NCI-H2081 treated with DMSO at 0.1 percent for 48 hours (cell line): ENCODE results near the gene HPD.

Experiments
- DNase-seq: peaks from one replicate; lab custom pipeline; 2025; lab: John Stamatoyannopoulos, UW

HPD gene

DNA sequence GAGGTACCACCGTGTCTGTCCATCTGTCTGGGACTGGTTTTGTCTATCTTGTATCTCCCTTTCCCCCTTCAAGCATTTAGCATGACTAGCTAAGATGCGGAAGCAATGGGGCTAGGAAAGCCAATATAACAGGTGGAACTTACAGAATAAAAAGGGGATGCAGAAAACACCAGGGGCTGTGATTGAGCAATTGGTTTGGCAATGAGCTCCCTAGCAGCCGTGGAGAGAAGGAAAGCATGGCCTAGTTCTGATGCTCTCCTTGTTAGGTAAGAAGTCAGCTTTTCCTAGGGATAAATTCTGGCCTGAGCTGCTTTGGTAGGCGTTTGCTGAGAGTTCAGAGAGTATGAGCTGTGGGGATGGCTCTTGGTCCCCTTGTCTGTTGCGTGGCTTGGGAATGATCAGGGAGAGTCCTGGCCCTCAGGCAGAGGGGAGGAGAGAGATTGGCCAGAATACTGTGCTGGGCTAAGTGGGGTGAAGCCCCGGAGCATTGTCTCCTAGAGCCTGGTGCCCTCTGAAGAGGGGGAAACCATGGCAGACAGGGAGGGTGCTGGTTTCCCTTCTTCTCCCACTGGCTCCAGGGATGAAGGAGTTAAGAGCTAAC lies 47.7 kb downstream of the HPD start:
- DNase-seq, result no peak

DNA sequence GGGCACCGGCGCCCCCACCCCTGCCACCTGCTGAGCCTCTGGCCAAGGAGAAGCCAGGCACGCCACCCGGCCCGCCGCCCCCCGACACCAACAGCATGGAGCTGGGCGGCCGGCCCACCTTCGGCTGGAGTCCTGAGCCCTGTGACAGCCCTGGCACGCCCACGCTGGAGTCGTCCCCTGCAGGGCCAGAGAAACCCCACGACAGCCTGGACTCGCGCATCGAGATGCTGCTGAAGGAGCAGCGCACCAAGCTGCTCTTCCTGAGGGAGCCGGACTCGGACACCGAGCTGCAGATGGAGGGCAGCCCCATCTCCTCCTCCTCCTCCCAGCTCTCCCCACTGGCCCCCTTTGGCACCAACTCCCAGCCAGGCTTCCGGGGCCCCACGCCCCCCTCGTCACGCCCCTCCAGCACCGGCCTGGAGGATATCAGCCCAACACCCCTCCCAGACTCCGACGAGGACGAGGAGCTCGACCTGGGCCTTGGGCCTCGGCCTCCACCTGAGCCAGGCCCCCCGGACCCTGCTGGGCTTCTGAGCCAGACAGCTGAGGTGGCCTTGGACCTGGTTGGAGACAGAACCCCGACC lies 48.3 kb downstream of the HPD start:
- no peak for DNase-seq

DNA sequence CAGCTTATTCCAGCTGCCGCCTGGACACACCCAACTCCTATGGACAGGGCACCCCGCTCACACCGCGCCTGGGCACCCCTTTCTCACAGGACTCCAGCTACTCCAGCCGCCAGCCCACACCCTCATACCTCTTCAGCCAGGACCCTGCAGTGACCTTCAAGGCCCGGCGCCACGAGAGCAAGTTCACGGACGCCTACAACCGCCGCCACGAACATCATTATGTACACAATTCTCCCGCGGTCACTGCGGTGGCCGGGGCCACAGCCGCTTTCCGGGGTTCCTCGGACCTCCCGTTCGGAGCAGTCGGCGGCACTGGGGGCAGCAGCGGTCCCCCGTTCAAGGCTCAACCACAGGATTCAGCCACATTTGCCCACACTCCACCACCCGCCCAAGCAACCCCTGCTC lies 48.9 kb downstream of the HPD start:
- DNase-seq, result no peak

DNA sequence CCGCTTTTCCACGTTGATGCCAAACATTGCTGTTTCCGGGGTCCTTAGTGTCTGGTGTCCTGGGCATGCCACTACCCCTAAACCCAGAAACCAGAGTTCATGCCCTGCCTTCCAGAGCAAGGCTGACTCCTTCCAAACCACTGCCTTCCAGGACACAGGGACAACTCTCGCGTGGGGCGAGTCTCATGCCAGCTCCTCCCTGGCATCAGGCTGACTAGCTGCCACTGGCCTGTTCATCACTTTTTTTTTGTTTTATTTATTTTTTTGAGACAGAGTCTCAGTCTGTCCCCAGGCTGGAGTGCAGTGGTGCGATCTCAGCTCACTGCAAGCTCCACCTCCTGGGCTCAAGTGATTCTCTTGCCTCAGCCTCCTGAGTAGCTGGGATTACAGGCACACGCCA lies 50.0 kb downstream of the HPD start:
- no peak for DNase-seq

DNA sequence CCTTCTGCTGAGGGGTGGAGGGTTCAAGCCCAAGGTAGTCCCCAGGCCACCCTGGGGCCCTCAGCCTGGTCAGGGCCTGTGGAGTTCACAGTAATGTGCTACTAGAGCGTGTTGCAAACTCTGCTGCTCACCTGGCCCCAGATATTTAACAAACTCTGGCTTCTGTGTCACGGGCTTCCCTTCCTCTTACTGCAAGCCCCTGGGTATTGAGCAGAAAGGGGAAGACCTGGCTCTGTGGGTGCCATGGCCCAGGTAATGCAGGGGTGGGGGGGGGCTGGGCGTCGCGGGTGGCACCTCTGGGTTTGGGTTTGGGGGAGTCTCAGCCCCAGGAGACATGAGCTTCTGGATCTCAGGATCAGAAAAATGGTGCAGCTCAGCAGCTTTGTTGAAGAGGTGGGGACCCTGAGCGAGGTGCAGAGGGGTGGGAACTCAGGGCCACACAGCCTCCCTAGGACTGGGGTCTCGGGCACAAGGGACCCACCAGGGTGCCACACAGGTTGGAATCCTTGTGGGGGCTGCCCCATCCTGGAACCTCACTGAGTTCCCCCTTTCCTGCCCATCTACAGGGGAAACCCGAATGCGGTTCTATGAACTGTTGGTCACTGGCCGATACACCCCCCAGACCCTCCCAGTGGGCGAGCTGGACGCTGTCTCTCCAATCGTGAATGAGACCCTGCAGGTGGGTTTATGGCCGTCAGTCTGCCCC lies 50.9 kb downstream of the HPD start:
- DNase-seq, result no peak

DNA sequence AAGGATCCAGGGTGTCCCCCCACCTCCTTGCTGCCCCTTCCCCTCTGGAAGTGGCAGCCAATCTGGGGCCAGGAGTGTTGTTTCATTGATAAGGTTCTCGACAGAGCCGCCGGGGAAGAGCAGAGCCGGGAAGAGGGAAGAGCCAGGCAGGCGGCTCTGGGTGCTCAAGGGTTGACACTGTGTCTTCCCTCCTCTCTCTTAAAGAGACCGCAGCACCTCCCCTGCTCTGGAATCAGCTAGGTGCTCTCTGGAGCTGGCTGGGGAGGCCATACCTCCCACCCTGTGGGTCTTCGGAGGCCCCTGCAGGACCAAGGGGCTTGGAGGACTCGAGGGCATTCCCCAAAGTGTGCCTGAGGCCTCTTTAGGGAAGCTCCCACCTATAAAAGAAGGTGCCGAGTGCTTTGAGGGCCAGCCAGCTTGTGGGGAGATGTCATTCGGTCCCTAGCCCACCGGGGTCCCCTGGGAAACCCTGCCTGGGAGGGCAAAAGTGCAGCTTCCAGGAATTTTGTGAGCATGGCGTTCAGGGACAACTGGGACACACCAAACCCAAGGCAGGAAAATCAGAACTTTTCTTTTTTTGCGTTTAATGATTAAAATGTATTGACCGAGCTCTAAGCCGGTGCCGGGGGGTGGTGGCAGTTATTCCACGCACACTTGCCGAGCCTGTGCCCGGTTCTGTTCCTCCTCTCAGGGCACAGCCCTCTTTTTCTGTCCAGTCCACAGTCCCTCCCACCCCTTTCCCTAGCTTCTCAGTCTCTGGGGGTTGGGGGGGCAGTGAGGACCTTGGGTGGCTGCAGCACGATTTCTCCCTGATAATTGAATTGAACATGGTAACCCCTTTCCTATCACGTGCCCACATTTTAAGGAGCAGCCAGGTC lies 51.9 kb downstream of the HPD start:
- no peak for DNase-seq

DNA sequence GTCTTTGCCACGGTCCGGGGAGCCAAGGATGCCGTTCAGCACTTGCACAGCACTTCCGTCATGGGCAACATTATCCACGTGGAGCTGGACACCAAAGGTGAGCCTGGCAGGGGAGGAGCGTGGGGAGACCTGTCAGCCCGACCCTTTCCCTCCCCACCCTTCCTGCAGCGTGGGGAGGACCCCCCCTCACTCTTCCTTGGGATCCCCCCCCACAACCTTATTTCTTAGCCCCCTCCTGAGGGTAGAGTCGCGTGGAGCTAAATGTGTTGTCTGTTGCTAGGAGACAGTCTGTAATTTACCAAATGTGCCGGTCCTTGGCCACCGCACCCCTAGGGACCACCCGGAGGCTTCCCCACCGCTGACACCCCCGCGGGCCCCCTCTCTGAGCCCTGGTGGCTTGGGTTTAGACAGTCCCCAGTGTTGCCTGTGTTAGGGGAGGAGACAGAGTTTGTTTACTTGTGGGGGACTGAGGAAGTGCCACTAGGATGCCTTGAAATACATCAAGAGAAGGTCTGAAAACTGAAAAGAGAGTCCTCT lies 52.6 kb downstream of the HPD start:
- DNase-seq, result no peak

DNA sequence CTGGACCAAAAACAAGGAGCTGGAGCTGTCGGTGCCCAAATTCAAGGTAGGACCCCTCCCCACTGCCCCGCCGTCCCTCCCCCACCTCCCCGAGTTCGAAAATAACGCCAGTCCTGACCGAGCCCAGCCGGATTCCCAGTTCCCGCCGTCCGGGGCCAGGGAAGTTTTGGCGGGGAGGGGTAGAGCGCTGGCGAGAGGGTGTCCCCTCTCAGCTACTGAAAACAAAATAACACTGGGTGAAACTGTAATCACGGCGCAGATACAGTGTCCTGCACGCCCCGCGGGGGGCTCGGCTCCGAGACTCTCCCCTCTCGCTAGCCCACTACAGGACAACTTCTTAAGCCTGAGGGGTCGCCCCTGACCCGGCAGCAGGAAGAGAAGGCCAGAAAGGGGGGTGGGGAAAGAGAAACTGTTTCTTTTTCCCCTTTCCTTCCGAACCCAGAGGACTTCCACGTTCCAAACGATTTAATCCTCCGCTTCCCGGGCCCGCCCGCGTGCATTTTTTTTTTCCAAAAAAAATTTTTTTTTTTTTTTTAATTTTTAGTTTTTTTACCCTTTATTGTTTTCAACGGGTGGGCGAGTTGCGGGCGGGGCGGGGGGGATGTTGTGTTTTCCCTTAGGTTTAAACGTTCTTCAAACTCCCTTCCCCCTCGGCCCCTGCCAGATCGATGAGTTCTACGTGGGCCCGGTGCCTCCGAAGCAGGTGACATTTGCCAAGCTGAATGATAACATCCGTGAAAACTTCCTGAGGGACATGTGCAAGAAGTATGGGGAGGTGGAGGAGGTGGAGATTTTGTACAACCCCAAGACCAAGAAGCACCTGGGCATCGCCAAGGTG lies 53.3 kb downstream of the HPD start:
- no peak for DNase-seq

DNA sequence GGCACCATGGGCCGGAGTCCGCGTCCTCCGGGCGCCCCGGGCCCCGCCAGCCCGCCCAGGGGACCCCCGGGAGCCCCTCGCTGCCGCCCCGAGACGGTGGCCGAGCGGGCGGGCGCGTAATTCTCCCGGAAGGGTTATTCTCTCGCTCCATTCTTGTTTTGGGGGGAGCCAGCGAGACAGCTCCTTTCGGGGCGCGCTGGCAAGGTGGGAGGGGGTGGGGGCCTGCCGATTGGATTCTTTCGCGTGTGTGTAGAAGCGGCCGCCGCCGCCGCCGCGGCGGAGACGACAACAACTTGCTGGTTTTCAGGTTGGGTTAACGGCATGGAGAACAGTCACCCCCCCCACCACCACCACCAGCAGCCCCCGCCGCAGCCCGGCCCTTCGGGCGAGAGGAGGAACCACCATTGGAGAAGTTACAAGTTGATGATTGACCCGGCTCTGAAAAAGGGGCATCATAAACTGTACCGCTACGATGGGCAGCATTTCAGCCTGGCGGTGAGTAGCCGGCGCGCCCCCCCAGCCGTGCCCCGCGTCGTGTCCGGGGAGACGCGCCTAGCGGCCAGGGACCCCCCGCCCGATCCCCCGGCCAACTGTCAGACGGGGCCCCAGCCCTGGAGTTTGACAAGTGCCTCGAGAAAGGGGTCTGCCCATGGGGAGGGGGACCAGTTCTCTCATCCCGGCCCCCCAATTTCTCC lies 54.1 kb downstream of the HPD start:
- DNase-seq, result no peak

DNA sequence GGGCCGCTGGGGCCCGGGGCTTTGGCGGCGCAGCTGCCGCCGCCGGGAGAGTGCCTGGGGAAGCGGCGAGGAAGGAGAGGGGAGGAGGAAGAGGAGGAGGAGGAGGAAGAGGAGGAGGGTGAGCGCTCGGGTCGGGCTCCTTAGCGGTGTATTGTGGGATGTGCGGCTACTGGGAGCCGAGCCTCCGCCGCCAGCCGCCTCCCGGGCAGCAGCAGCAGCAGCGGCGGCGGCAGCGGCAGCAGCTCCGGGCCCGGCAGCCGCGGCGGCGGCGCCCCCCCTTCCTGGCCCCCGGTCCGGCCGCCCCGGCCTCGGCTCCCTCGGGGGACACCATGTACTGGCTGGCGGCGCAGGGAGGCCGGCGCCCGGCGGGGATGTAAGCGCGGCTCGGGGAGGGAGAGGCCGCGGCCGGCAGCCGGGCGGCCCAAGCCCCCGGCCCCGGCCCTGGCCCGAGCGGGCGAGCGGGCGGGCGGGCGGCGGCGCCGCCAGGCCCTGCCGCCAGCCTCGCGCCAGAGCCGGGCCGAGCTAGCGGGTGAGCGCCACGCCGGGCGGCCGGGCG lies 54.7 kb downstream of the HPD start, which contains the start of gene SETD1B:
Gene SETD1B, plus strand, starts transcription at position 149 of the 556 bp plus-strand sequence. CDS start 729 bp downstream, outside the sequence.
- DNase-seq, result no peak

DNA sequence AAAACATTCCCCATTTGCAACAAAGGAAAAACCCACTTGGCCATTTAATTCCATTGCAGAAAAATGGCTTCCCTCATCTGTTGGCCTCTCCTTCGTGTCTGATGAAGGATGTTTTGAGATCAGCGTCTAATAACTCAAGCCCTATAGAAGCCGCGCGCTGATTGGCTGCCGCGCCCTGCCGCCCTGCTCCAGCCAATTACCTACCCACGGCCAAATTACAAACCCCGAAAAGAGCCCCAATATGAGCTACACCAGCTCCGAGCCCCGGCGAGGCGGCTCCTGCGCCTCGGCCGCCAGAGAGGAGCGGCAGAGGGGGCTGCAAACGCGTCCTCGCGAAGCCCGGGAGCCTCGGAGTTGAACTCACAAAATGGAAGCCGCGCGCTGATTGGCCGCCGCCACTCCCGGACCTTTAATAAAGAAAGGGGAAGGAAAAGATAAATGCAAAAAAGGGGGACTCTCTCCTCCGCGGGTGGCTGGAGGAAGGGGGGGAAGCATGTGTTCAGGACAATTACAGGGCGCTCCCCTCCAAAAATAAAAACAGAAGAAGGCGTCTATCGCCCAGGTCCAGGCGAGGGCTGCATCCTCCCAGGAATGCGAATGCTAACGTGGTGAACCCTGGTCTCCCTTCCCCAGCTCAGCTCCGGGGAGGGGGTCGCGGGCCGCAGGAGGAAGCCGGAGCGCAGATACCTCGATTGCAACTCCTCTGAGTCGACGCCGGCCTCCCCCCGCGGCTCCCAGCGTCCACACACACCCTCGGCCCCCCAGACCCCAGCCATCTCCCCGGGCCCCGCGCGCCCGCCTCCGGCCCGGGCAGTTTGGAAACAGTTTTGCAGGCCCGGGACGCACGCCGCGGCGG lies 55.6 kb downstream of the HPD start:
- peak; percentile 89 for DNase-seq

DNA sequence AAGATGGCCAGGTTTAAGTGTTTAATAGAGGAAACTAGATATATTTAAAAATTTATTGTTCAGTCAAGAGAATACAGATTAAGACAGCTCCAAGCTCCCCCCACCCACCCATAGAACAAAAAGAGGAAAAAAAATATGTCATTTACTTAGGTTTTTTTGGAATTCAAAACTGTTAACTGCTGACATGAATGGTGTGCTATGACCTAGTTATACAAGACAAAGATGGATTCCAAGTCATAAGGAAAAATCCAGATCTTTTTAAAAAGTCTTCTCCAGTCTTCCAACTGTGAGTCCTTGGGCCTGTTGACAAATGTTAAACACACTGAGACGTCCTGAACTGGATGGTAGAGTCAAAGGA lies 56.2 kb downstream of the HPD start:
- no peak for DNase-seq

DNA sequence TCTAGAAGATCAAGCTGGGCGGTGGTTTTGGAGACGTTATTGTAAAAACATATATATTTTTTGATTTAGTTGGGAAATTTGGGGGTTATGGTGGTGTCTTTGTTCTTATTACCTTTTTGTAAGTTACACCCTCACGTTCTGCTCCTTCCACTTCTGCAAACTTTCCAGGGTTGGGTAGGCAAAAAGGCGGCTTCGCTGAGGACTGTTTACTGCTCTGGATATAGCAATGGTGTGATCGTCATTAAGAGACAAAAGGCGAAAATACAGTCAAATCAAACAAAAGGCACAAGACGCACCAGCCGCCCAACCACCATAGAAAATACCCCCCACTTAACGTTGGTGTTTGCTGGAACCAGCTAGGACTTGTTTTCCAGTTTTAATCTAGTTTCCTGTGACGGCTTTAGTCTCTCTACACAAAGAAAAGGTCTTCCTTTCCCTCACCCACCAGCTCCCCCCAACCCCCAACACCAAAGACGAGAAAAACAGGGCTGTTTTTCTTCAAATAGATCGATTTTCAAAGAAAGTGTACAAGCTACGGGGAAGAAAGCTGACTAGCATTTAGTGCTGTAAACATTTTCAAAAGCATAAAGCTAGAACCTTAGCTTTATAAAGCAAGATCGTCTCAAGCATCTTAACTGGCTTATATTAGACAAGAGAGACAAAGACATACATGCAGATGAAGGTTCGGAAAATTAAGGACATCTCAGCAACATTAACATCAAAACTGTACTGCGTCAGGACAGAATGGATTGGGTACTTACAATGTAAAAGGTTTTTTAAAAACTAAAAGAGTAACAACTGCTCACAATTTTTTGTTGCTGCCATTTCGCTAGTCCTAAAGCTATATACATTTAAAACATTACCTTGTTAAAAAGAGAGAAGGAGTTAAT lies 56.8 kb downstream of the HPD start:
- DNase-seq, result no peak

DNA sequence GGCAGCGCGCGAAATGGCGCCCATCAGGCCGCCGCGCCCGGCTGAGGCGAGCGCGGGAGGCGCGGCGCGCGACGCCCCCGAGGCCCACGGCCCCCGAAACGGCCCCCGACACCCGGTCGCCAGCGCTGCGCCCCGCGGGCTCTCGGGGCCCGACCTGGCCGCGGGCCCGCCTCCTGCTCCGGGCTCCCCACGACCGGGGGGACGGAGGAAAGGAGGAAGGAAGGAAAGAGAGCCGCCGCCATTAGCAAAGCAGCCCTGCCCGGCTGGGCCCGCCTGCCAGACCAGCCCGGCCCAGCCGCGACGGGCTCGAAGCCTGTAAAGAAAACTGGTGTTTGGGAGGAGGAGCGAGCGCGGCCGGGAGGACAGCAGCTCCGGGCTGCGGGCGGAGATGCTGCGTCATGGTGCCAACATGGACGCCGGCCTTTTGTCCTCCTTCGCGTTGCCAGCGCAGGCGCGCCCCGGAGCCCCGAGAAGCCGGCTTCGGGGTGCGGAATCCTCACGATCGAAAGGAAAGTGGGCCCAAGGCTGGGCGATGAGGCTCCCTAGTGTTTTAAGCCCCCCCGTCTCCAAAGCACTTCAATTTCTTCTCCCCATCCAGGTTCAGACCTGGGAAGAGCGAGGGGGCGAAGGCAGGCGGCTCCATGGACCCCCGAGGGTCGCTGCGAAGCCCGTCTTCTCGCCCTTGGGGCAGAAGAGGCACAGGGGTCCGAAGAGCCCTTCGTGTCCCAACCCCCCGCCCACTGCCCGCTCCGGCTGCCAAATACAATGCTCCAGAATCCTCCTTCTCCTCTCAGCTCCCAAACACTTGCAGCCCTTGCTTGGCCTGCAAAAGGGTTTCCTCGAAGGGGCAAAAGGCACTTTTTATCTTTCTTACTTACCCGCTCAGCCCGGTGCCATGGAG lies 57.7 kb downstream of the HPD start:
- DNase-seq, result no peak

DNA sequence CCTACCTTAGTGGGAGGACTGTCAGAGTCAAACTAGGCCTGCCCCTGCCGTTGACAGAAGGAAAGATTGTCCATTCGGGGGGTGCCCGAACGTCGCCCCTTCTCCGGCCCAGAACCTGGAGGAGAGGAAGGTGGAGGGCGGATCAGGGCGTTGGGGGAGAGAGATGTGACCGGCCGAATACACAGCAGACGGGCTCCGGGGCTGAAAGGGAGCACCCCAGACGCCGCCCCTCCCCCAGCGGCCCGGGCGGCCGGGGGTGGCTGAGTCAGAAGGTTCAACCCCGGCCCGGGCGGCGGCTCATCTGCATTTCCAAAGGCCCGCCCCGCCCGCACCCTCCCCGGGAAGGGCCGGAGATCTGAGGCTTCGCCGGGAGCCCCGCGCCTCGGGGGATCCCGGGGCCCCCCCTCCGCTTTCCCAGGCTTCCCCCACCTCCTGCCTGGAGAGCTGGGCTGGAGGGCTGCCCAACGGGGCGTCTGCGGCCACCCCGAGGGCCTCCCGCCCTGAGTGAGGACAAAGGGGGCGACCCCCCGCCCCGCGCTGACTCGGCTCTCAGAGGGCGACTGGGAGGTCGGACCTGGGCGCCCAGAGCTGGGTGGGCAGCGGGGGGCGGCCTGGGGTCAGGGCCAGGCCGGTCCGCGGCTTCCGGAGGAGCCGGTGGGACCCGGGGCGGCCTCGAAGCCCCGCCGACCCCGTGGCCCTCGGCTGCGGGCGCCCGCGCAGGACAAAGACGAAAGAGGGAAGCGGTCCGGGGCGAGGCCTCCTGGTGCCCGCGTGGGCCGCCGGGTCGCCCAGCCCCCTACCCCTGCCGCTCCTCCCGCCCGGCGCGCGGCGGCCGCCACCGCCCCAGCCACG lies 58.6 kb downstream of the HPD start:
- no peak for DNase-seq

DNA sequence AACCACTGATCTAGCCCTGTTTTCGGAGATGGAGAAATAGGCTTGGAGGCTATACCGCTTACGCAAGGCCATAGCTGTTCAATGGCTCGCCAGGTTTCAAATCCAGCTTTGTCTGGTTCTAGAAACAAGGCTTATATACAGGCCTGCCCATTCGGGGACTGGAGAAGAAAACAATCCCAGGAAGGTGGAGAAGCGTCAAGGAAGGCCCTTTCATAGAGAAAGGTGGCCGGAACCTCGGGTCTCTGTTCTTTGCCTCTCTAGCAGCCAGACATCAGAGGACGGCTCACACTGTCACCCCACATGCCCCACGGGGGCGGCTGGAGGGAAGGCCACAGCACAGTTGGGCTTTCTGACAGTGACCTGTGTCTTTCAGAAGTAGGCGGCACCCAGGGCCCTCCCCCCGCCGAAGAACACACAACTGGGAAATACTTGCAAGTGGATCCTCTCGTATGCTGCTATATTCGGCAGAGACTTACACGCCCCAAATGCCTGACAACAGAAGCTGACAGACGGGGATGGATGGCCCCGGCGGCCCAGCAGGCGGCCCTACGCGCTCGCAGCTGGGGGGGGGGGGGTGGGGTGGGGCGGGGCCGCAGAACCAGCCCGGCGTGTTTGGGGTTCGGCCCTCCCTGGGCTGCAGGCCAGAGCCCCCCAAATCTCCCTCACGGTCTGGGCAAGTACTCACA lies 59.4 kb downstream of the HPD start:
- peak; percentile 50 for DNase-seq
